Measurements from ENCODE around the gene TMC1. TPM values are rescaled to one million over a fixed set of nuclear protein-coding genes. Genes with fewer than 3 reads are reported as not detected.

Gene TMC1
- total RNA-seq, 2 donors from 2014 or later: not detected

GRCh38 chr9:72581694-72582093 is 60.3 kb downstream of the TMC1 start:
- Histone ChIP-seq H3K9me3 (no peaks in the 10 kb centered on the region), H3K4me3 (no peak overlapping the region), H3K4me1 (ENCODE audit: control insufficient read depth in 1 of 2, low read depth in 2 of 2) (peaks cover 20 to 49% of the 10 kb centered on the region in 2 donors), H3K27me3 (replicated peaks; ENCODE audit: insufficient read depth) (no peaks in the 10 kb centered on the region), H3K36me3 (no peaks in the 10 kb centered on the region), H3K27ac (peak overlapping the region in 1 of 2 donors; percentile 42)
- DNase-seq (ENCODE audit: low spot score) (no peak), ATAC-seq (ENCODE audit: insufficient number of reproducible peaks, low FRiP score, low read depth) (no peak)
- TF ChIP-seq, protein P1, sequence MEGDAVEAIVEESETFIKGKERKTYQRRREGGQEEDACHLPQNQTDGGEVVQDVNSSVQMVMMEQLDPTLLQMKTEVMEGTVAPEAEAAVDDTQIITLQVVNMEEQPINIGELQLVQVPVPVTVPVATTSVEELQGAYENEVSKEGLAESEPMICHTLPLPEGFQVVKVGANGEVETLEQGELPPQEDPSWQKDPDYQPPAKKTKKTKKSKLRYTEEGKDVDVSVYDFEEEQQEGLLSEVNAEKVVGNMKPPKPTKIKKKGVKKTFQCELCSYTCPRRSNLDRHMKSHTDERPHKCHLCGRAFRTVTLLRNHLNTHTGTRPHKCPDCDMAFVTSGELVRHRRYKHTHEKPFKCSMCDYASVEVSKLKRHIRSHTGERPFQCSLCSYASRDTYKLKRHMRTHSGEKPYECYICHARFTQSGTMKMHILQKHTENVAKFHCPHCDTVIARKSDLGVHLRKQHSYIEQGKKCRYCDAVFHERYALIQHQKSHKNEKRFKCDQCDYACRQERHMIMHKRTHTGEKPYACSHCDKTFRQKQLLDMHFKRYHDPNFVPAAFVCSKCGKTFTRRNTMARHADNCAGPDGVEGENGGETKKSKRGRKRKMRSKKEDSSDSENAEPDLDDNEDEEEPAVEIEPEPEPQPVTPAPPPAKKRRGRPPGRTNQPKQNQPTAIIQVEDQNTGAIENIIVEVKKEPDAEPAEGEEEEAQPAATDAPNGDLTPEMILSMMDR (IDR thresholded peaks at IDR 0.05): no peak

DNA sequence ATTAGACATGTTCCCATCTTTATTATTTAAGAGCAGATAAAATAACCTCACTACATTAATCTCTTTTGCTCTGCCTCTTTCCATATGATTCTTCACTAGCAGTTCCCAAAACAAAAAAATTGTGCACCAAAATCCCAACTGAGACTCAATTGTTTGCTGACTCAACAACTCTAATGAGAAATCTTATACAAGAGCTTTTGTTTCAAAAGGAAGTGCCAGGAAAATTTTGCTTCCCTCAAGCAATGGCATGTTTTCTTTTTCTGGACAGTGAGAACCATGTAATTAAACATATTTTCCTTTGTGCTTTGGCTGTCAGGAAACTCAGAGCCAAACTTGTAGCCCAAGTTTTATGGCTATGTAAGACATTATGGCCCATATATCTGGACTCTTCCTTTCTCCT is 62.0 kb downstream of the TMC1 start:
- ATAC-seq (ENCODE audit: insufficient number of reproducible peaks, low FRiP score, low read depth) (no peak), DNase-seq (ENCODE audit: low spot score) (no peak)
- no peak overlapping the region for H3K27ac ChIP-seq
- H3K27me3 ChIP-seq (replicated peaks; ENCODE audit: insufficient read depth): no peaks in the 10 kb centered on the region
- H3K36me3 ChIP-seq: no peaks in the 10 kb centered on the region
- H3K4me3 ChIP-seq: no peak overlapping the region
- TF ChIP-seq, protein P1 (IDR thresholded peaks at IDR 0.05): no peak
- H3K9me3 ChIP-seq: no peaks in the 10 kb centered on the region
- peaks cover 12 to 35% of the 10 kb centered on the region in 2 donors for H3K4me1 ChIP-seq (ENCODE audit: control insufficient read depth in 1 of 2, low read depth in 2 of 2)

GRCh38 chr9:72586388-72587130 is 65.2 kb downstream of the TMC1 start:
- H3K27ac ChIP-seq: no peak overlapping the region
- ATAC-seq (ENCODE audit: insufficient number of reproducible peaks, low FRiP score, low read depth) (no peak), DNase-seq (ENCODE audit: low spot score) (no peak)
- peaks cover under 1 to 11% of the 10 kb centered on the region in 2 donors for H3K4me1 ChIP-seq (ENCODE audit: control insufficient read depth in 1 of 2, low read depth in 2 of 2)
- no peaks in the 10 kb centered on the region for H3K36me3 ChIP-seq
- TF ChIP-seq, protein P1 (IDR thresholded peaks at IDR 0.05): no peak
- H3K27me3 ChIP-seq (replicated peaks; ENCODE audit: insufficient read depth): no peaks in the 10 kb centered on the region
- no peak overlapping the region for H3K4me3 ChIP-seq
- H3K9me3 ChIP-seq: no peaks in the 10 kb centered on the region

DNA sequence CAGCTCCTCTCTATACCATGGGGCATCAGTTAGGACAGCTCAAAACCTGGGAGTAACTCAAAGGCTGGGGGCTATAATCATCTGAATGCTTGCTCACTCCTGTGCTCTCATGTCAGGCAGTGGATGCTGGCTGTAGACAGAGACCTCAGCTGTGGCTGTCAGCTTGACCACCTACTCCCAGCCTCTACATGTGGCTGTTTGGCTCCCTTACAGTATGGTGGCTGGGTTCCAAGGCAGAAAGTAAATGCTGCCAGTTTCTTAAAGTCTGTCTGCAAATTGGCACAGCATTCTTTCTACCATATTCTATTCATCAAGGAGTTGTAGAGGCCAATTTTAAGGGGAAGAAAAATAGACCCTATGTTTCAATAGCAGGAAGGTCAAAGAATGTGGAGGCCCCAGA is 66.9 kb downstream of the TMC1 start:
- no peaks in the 10 kb centered on the region for H3K36me3 ChIP-seq
- TF ChIP-seq, protein P1 (IDR thresholded peaks at IDR 0.05): no peak
- H3K27ac ChIP-seq: no peak overlapping the region
- no peaks in the 10 kb centered on the region for H3K27me3 ChIP-seq (replicated peaks; ENCODE audit: insufficient read depth)
- DNase-seq (ENCODE audit: low spot score) (no peak), ATAC-seq (ENCODE audit: insufficient number of reproducible peaks, low FRiP score, low read depth) (no peak)
- no peak overlapping the region for H3K4me3 ChIP-seq
- peaks cover 0 to 7% of the 10 kb centered on the region in 2 donors for H3K4me1 ChIP-seq (ENCODE audit: control insufficient read depth in 1 of 2, low read depth in 2 of 2)
- no peaks in the 10 kb centered on the region for H3K9me3 ChIP-seq

- TF ChIP-seq, protein P1 (IDR thresholded peaks at IDR 0.05): no peak
- H3K27ac ChIP-seq: no peak overlapping the region
- H3K4me3 ChIP-seq: no peak overlapping the region
- H3K27me3 ChIP-seq (replicated peaks; ENCODE audit: insufficient read depth): no peaks in the 10 kb centered on the region
- H3K36me3 ChIP-seq: no peaks in the 10 kb centered on the region
- no peaks in the 10 kb centered on the region for H3K9me3 ChIP-seq
- DNase-seq (ENCODE audit: low spot score): no peak
- no peak for ATAC-seq (ENCODE audit: insufficient number of reproducible peaks, low FRiP score, low read depth)
- peaks cover 0 to 7% of the 10 kb centered on the region in 2 donors for H3K4me1 ChIP-seq (ENCODE audit: control insufficient read depth in 1 of 2, low read depth in 2 of 2)
Observed at GRCh38 chr9:72589667-72590521, 68.5 kb downstream of the TMC1 start.
